HG03139 (cell line): ENCODE data around the gene RHOBTB1.
A peak's percentile ranks its signal among the peaks of the same experiment; 100 is the strongest.
"Not testable (repeated sequence)": the region's sequence is repeated elsewhere in the genome, so short reads cannot be mapped to it uniquely, and the experiment has no call there.

Source experiments
- ATAC-seq: cut with Tn5 transposase; IDR thresholded peaks from one replicate; pipeline ENCODE4 v1.9.1; 2021; ENCODE audit not compliant: unreplicated experiment

RHOBTB1 gene

GRCh38 chr10:60907236-60907635 is 36.7 kb downstream of the RHOBTB1 start:
- ATAC-seq, result no peak

- ATAC-seq, result not testable (repeated sequence)
Observed at GRCh38 chr10:60906825-60907224, 37.2 kb downstream of the RHOBTB1 start.

GRCh38 chr10:60906411-60906810 is 37.6 kb downstream of the RHOBTB1 start:
- no peak for ATAC-seq

- ATAC-seq, result no peak
Observed at GRCh38 chr10:60905580-60905979, 38.4 kb downstream of the RHOBTB1 start.

- ATAC-seq, result no peak
Observed at GRCh38 chr10:60903096-60903495, 40.9 kb downstream of the RHOBTB1 start.

GRCh38 chr10:60901561-60902235 is 42.3 kb downstream of the RHOBTB1 start:
- ATAC-seq, result no peak

GRCh38 chr10:60899266-60899665 is 44.7 kb downstream of the RHOBTB1 start:
- ATAC-seq, result no peak

- ATAC-seq, result no peak
Observed at GRCh38 chr10:60898321-60898720, 45.7 kb downstream of the RHOBTB1 start.

- ATAC-seq, result no peak
Observed at GRCh38 chr10:60896810-60897209, 47.2 kb downstream of the RHOBTB1 start.

- ATAC-seq, result no peak
Observed at GRCh38 chr10:60896033-60896432, 48.0 kb downstream of the RHOBTB1 start.

- no peak for ATAC-seq
Observed at GRCh38 chr10:60894786-60895185, 49.2 kb downstream of the RHOBTB1 start.

- ATAC-seq, result no peak
Observed at GRCh38 chr10:60893231-60893630, 50.8 kb downstream of the RHOBTB1 start.

GRCh38 chr10:60892571-60892970 is 51.4 kb downstream of the RHOBTB1 start:
- no peak for ATAC-seq

- no peak for ATAC-seq
Observed at GRCh38 chr10:60890811-60891210, 53.2 kb downstream of the RHOBTB1 start.

- ATAC-seq, result peak; percentile 68
Observed at GRCh38 chr10:60883187-60883586, 60.8 kb downstream of the RHOBTB1 start.

- no peak for ATAC-seq
Observed at GRCh38 chr10:60878224-60878623, 65.8 kb downstream of the RHOBTB1 start.

- no peak for ATAC-seq
Observed at GRCh38 chr10:60877777-60878120, 66.2 kb downstream of the RHOBTB1 start.

- no peak for ATAC-seq
Observed at GRCh38 chr10:60877061-60877776, 66.8 kb downstream of the RHOBTB1 start.

- ATAC-seq, result no peak
Observed at GRCh38 chr10:60873758-60874157, 70.2 kb downstream of the RHOBTB1 start.

GRCh38 chr10:60872451-60872850 is 71.5 kb downstream of the RHOBTB1 start:
- ATAC-seq, result no peak

GRCh38 chr10:60871215-60871614 is 72.8 kb downstream of the RHOBTB1 start:
- no peak for ATAC-seq

GRCh38 chr10:60870803-60871202 is 73.2 kb downstream of the RHOBTB1 start:
- no peak for ATAC-seq

- no peak for ATAC-seq
Observed at GRCh38 chr10:60870416-60870728, 73.6 kb downstream of the RHOBTB1 start.
